HG03139 (cell line): ENCODE measurements around the gene MAGOH.

Experiments used
- ATAC-seq: cut with Tn5 transposase; IDR thresholded peaks from one replicate; pipeline ENCODE4 v1.9.1; 2021; ENCODE audit not compliant: unreplicated experiment

The MAGOH gene

DNA sequence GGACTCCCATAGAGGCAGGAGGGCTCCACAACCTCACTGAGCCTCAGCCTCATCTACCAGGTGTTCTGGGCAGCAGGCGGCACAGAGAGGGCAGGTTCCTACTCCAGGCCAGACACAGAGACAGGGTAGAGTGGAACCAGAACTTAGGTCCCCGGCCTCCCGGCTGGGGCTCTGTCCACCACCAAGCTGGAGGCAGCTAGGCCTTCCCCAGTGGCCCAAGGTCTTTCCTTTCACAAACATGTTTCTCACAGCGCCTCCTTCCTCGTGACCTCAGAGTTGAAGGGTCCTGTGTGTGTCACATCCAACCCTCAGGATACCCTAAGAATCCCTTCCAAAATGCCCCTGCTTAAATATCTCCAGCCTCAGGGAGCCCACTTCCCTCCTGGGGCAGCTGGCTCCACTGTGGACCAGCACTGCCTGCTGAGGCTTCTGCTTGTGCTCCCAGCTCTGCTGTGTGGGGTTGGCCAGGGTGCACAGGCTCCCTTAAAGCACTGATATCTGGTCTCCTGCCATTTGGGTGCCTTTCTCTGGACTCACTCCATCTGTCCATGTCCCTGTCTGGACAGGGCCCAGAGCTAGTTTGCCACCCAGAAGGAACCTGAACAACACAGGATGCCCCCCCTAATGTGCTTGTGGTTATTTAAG lies 33.2 kb upstream of the MAGOH start:
- ATAC-seq, result no peak

- ATAC-seq, result no peak
These were observed 32.6 kb upstream of the MAGOH start for GRCh38 chr1:53270873-53271272.

GRCh38 chr1:53270107-53270506 lies 31.8 kb upstream of the MAGOH start:
- ATAC-seq, result no peak

DNA sequence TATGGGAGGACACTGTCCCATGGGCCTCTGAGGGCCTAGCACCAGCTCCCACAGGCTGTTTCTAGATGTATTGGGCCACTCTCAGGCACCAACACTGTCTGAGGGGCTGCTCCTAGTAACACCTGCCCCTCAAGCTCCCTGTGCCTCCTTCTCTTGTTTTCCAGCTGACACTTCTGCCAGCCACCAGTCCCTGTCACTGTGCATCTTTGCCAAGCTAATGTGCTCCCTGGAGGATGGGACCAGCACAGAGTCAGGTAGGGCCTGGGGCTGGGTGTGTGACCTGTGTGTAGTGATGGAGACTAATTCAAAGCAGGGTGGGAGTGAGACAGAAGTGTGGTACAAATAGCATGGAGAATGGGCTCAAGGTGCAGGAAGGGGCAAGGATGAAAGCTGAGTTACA lies 29.4 kb upstream of the MAGOH start:
- ATAC-seq, result no peak

DNA sequence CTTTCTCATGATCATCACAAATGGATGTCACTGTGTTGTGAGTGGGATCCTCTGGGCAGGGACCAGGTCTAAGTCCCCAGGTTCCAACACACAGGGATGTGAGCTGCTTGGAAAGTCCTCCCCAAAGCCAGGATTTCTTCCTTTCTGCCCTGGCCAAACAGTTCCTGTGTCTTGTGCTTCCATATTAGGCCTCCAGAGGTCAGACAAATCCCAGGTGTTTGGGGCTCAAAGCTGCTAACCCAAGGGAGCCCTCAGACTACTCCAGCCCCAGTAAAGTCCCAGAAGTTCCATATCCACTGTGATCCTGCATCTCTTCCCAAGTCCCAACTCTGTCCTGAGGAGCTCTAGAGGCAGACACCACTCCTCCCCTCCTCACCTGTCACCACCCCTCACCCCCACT lies 27.7 kb upstream of the MAGOH start:
- ATAC-seq, result no peak

- ATAC-seq, result no peak
These were observed 27.3 kb upstream of the MAGOH start for GRCh38 chr1:53265581-53265980.

GRCh38 chr1:53264048-53264447 lies 25.7 kb upstream of the MAGOH start:
- ATAC-seq, result no peak

GRCh38 chr1:53262000-53262399 lies 23.7 kb upstream of the MAGOH start:
- no peak for ATAC-seq

GRCh38 chr1:53260631-53261247 lies 22.4 kb upstream of the MAGOH start:
- no peak for ATAC-seq

DNA sequence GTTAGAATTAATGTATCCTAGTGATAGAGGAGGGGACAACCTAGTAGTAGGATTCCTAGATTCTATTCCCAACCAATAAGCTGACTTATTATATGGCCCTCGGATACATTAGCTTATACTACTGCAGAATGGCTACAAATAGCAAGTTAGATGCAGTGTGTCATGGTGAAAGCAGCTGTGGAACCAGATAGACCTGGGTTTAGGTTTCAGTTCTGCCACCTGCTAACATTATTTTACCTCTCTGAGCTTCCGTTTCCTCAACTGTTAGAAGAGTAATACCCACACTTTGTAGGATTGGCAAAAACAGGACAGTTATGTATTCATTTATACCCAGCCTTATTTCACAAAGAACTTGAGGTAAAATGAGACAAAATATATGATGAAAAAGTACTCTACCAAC lies 21.6 kb upstream of the MAGOH start:
- ATAC-seq, result peak; percentile 57

GRCh38 chr1:53258216-53258615 lies 19.9 kb upstream of the MAGOH start:
- ATAC-seq, result no peak

- ATAC-seq, result no peak
These were observed 19.2 kb upstream of the MAGOH start for GRCh38 chr1:53257454-53258081.

- no peak for ATAC-seq
These were observed 18.5 kb upstream of the MAGOH start for GRCh38 chr1:53256511-53257453.

- ATAC-seq, result no peak
These were observed 16.7 kb upstream of the MAGOH start for GRCh38 chr1:53255031-53255430.

- ATAC-seq, result no peak
These were observed 15.8 kb upstream of the MAGOH start for GRCh38 chr1:53254011-53254640.

DNA sequence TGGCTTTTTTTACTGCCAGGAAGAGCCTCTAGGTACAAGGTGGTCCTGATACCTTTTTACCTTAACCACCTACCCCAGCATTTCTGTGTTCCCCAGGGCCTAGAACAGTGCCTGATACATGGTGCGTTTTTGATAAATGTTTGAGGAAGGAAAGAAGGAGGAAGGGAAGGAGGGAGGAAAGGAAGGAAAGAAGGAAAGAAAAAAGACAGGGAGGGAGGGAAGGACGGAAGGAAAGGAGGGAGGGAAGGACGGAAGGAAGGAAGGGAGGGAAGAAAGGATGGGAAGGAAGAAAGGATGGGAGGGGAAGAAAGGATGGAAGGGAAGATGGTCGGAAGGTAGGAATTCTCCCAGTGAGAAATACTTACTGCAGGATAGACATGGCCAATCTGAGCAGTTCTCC lies 12.0 kb upstream of the MAGOH start:
- no peak for ATAC-seq

GRCh38 chr1:53249706-53250105 lies 11.4 kb upstream of the MAGOH start:
- no peak for ATAC-seq

- no peak for ATAC-seq
These were observed 8.2 kb upstream of the MAGOH start for GRCh38 chr1:53246261-53247134.

- no peak for ATAC-seq
These were observed 5.8 kb upstream of the MAGOH start for GRCh38 chr1:53244141-53244540.

- no peak for ATAC-seq
These were observed 4.1 kb upstream of the MAGOH start for GRCh38 chr1:53242381-53242780.
